OCI-LY3 (cell line): ENCODE data around the gene LOXHD1.

Source experiments
- EZH2phosphoT487 ChIP-seq: fragments of 200-600 bp; shearing (Covaris generic); IDR thresholded peaks from 2 replicates; pipeline ENCODE4 v1.6.1; 2018; ENCODE audit warnings: antibody characterized with exemption, mixed run types, low read depth
- TF ChIP-seq, protein P1 (sequence below): fragments of 200-600, 300-600 bp; sonication (generic); IDR thresholded peaks from 2 replicates; pipeline ENCODE4 v1.5.1; 2014; ENCODE audit warnings: antibody characterized with exemption, low read length, low read depth

DNA sequence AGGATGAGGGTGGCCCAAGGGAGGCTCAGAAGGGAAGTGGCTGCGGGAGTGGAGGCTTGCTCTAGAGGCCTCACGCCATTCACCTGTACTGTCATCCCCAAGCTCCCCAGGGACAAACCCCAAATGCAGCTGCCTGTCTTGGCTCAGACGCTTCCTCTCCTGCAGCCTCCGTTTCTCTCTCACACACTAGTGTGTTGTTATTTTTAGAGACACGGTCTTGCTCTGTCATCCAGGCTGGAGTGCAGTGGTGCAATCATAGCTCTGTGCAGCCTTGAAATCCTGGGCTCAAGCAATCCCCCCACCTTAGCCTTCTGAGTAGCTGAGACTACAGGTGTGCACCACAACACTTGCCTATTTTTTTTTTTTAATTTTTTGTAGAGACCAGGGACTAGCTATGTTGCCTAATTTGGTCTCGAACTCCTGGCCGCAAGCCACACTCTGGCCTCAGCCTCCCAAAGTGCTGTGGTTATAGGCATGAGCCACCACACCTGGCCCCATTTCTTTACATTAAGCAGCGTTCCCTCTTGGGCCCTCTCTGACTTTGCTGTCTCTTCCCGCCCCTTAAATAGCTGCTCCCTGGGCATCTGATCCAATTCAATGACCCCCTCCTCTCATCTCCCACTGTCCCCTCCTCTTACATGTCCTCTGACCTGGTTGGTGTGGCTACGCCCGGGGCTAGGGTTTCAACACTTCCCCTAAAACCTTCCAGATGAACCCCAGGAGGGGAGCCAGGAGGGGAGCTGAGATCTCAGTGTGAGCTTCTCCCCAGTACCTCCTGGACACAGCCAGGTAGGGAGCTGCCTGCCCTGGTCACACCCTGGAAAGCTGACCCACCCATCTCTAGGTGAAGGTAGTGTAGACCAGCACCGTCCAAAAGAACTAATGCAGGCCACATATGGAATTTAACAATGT lies 24.0 kb upstream of the LOXHD1 start:
- TF ChIP-seq, protein P1, sequence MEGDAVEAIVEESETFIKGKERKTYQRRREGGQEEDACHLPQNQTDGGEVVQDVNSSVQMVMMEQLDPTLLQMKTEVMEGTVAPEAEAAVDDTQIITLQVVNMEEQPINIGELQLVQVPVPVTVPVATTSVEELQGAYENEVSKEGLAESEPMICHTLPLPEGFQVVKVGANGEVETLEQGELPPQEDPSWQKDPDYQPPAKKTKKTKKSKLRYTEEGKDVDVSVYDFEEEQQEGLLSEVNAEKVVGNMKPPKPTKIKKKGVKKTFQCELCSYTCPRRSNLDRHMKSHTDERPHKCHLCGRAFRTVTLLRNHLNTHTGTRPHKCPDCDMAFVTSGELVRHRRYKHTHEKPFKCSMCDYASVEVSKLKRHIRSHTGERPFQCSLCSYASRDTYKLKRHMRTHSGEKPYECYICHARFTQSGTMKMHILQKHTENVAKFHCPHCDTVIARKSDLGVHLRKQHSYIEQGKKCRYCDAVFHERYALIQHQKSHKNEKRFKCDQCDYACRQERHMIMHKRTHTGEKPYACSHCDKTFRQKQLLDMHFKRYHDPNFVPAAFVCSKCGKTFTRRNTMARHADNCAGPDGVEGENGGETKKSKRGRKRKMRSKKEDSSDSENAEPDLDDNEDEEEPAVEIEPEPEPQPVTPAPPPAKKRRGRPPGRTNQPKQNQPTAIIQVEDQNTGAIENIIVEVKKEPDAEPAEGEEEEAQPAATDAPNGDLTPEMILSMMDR = no peak
- no peak for TF ChIP-seq EZH2phosphoT487
